Left ventricle myocardium inferior (tissue), 1 donor: ENCODE results near the gene WDR11. TPM values are rescaled to one million over a fixed set of nuclear protein-coding genes. Genes with fewer than 3 reads are reported as not detected.
"Not testable (repeated sequence)": the region's sequence is repeated elsewhere in the genome, so short reads cannot be mapped to it uniquely, and the experiment has no call there.

Experiments used
- DNase-seq: peaks from one replicate; pipeline ENCODE4 v3.0.0-alpha.2; 2020
- H3K27ac ChIP-seq: fragments of 200-600 bp; replicated peaks from 2 replicates; pipeline ENCODE4 v1.8.0; 2021
- H3K27me3 ChIP-seq: fragments of 200-600 bp; 2 replicates; pipeline ENCODE4 v1.8.0; 2021; ENCODE audit warnings: low read depth
- H3K36me3 ChIP-seq: fragments of 200-600 bp; 2 replicates; pipeline ENCODE4 v1.8.0; 2021
- H3K4me1 ChIP-seq: fragments of 200-600 bp; 2 replicates; pipeline ENCODE4 v1.8.0; 2021
- H3K4me3 ChIP-seq: fragments of 200-600 bp; 2 replicates; pipeline ENCODE4 v1.8.0; 2021; ENCODE audit warnings: mild to moderate bottlenecking, moderate library complexity
- H3K9me3 ChIP-seq: fragments of 200-600 bp; replicated peaks from 2 replicates; pipeline ENCODE4 v1.8.0; 2021
- intact Hi-C: fragments of 100-400 bp; cut with micrococcal nuclease; formaldehyde crosslinking; loops from one replicate; pipeline ENCODE4 v1.11.0; 2022
- total RNA-seq: library from RNA; stranded (reverse); fragmentation: NEBNext Ultra II Directional; extraction: Animal tissue kit (Norgen Biotek cat#: 25700); gene quantifications from one replicate; pipeline ENCODE4 v1.2.1, GENCODE V29; 2021
- TF ChIP-seq, protein P1 (sequence below): fragments of 200-600 bp; IDR thresholded peaks from 2 replicates; pipeline ENCODE4 v1.8.0; 2021; ENCODE audit warnings: antibody characterized with exemption, mild to moderate bottlenecking, borderline replicate concordance
- donor health status: DM: no; HTN: yes; CAD: no; lungs with severe emphysema.

WDR11 gene
- total RNA-seq, 1 donor from 2014 or later = 11.2 TPM

DNA sequence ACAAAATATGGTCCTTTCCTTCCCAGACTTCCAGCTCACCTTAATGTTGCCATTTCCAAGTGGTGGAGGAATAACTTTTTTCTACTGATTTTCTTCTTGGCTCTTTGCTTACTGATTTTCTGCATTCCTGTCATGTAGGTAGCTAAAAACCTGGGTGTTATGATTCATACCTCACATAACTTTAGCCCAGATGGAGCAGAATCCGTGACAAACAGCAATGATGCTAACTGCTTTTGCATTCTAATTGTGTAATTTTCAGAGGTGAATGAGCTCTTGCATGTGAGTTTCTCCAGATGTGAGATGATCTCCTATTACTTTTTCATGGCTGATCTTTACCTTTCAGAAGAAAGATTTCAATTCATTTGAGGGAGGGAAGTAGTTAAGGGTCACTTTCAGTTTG, 43.4 kb downstream of the WDR11 start:
- peaks cover 8% of the 10 kb centered on the region for H3K4me1 ChIP-seq
- H3K4me3 ChIP-seq = no peak overlapping the region
- H3K27ac ChIP-seq = no peak overlapping the region
- H3K36me3 ChIP-seq = peaks cover 53% of the 10 kb centered on the region
- DNase-seq = no peak
- TF ChIP-seq, protein P1, sequence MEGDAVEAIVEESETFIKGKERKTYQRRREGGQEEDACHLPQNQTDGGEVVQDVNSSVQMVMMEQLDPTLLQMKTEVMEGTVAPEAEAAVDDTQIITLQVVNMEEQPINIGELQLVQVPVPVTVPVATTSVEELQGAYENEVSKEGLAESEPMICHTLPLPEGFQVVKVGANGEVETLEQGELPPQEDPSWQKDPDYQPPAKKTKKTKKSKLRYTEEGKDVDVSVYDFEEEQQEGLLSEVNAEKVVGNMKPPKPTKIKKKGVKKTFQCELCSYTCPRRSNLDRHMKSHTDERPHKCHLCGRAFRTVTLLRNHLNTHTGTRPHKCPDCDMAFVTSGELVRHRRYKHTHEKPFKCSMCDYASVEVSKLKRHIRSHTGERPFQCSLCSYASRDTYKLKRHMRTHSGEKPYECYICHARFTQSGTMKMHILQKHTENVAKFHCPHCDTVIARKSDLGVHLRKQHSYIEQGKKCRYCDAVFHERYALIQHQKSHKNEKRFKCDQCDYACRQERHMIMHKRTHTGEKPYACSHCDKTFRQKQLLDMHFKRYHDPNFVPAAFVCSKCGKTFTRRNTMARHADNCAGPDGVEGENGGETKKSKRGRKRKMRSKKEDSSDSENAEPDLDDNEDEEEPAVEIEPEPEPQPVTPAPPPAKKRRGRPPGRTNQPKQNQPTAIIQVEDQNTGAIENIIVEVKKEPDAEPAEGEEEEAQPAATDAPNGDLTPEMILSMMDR = no peak
- no peaks in the 10 kb centered on the region for H3K9me3 ChIP-seq
- intact Hi-C loops = no loop called here
- no peaks in the 10 kb centered on the region for H3K27me3 ChIP-seq

DNA sequence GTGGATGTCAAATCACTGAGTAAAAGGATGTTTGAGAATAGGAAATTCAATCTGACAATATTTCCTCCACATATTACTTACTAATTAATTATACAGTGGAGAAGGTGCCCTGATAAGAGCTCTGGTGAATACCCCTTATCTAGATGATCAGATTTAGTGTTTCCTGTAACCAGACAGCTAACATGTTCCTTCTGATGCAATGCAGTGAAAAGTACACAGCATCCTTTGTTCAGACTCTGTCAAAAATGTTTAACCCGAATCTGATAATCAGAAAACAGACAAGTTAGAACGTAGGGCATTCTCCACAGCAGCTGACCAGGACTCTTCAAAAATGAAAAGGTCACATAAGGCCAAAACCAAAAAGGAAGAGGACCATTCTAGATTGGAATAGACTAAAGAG, 46.2 kb downstream of the WDR11 start:
- H3K27me3 ChIP-seq = no peaks in the 10 kb centered on the region
- no peak overlapping the region for H3K4me3 ChIP-seq
- H3K27ac ChIP-seq = no peak overlapping the region
- H3K36me3 ChIP-seq = peaks cover 53% of the 10 kb centered on the region
- no peaks in the 10 kb centered on the region for H3K9me3 ChIP-seq
- no peak for DNase-seq
- H3K4me1 ChIP-seq = peaks cover 8% of the 10 kb centered on the region
- TF ChIP-seq, protein P1 = no peak
- intact Hi-C loops = no loop called here

GRCh38 chr10:120905268-120905667, 54.1 kb downstream of the WDR11 start:
- peaks cover 9% of the 10 kb centered on the region for H3K9me3 ChIP-seq
- no peaks in the 10 kb centered on the region for H3K4me1 ChIP-seq
- no peaks in the 10 kb centered on the region for H3K27me3 ChIP-seq
- no peak overlapping the region for H3K4me3 ChIP-seq
- H3K36me3 ChIP-seq = peaks cover 100% of the 10 kb centered on the region
- TF ChIP-seq, protein P1 = no peak
- no peak for DNase-seq
- intact Hi-C loops = no loop called here
- H3K27ac ChIP-seq = no peak overlapping the region

DNA sequence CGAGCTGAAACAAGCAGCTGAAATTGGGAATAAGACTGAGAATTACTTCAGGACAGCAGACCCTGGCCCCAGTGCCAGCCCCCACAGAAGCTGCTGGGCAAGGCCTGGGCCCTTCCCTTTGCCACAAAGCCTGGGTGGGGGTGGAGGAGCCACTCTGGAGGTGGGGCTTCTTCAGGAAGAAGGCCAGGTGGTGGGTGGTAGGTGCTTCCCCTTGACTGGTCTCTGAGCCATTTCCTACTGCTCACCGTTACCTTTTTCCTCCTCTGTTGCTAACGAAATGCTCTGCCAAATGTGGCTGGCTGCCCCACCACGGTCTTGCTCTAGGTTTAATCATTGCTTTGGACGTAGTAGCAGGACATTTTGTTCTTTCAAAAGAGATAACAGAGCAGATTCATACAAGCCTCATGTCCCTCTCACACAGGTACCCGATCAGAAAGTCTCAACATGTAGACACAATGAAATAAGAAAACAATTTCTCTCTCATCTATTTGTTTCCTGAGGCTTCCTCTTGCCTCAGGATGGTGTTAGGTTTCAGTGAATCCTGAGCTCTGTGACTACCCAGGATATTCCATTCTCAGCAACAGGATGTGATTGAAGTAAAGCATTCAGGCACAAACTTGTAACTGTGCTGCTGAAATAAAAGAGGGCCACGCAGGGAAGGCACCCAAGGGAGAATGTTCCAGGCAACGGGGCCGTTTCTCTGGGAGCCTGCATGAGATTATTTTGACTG, 66.5 kb downstream of the WDR11 start:
- H3K27ac ChIP-seq = no peak overlapping the region
- no peaks in the 10 kb centered on the region for H3K36me3 ChIP-seq
- H3K27me3 ChIP-seq = no peaks in the 10 kb centered on the region
- H3K9me3 ChIP-seq = peaks cover 17% of the 10 kb centered on the region
- no peak for DNase-seq
- H3K4me3 ChIP-seq = no peak overlapping the region
- intact Hi-C loops = no loop called here
- peaks cover 13% of the 10 kb centered on the region for H3K4me1 ChIP-seq
- TF ChIP-seq, protein P1 = no peak

DNA sequence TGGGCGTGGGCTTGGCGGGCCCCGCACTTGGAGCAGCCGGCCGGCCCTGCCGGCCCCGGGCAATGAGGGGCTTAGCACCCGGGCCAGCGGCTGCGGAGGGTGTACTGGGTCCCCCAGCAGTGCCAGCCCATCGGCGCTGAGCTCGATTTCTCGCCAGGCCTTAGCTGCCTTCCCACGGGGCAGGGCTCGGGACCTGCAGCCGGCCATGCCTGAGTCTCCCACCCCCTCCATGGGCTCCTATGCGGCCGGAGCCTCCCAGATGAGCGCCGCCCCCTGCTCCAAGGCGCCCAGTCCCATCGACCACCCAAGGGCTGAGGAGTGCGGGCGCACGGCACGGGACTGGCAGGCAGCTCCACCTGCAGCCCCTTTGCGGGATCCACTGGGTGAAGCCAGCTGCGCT, 72.7 kb downstream of the WDR11 start:
- H3K36me3 ChIP-seq, intact Hi-C loops, DNase-seq, H3K4me3 ChIP-seq, H3K9me3 ChIP-seq, H3K27ac ChIP-seq, H3K4me1 ChIP-seq: not testable (repeated sequence)
- peaks cover 17% of the 10 kb centered on the region for H3K27me3 ChIP-seq

- Histone ChIP-seq H3K36me3 (no peaks in the 10 kb centered on the region), H3K27me3 (peaks cover 32% of the 10 kb centered on the region), H3K4me3 (no peak overlapping the region), H3K27ac (no peak overlapping the region), H3K4me1 (no peaks in the 10 kb centered on the region), H3K9me3 (no peaks in the 10 kb centered on the region)
- DNase-seq = no peak
- intact Hi-C loops = no loop called here
- TF ChIP-seq, protein P1 = no peak
Observed at GRCh38 chr10:120926611-120927010, 75.4 kb downstream of the WDR11 start.
